HepG2 (cell line): ENCODE data around the gene RPTN.

Source experiments
- CHD4 ChIP-seq: fragments of 200-600 bp; sonication (generic); IDR thresholded peaks from 2 replicates; pipeline ENCODE4 v1.7.0; 2017; ENCODE audit warnings: mild to moderate bottlenecking, low read length, borderline replicate concordance
- FOXM1 ChIP-seq: sonication (generic); formaldehyde crosslinking; IDR thresholded peaks from 2 replicates; pipeline ENCODE4 v1.5.0; 2020; ENCODE audit warnings: missing genetic modification reagents
- HNRNPK ChIP-seq: fragments of 200-400 bp; formaldehyde crosslinking; IDR thresholded peaks from 2 replicates; pipeline ENCODE4 v1.6.1; 2018; ENCODE audit warnings: low read length, low read depth, moderate library complexity, mild to moderate bottlenecking; ENCODE audit not compliant: poor library complexity, severe bottlenecking
- KLF16 ChIP-seq, 2 experiments: sonication (generic) in 1 of 2; formaldehyde crosslinking in 1 of 2; IDR thresholded peaks; 2 replicates each; pipeline versions ENCODE4 v1.6.1 to v1.8.0; 2016 to 2023; ENCODE audit warnings: missing genetic modification reagents in 2 of 2, missing compliant biosample characterization in 1 of 2
- POLR2AphosphoS5 ChIP-seq: IDR thresholded peaks from 2 replicates; pipeline ENCODE4 v1.6.1; 2012; ENCODE audit warnings: low read depth, low read length
- RFXAP ChIP-seq: sonication (generic); formaldehyde crosslinking; IDR thresholded peaks from 2 replicates; pipeline ENCODE4 v1.4.0; 2020; ENCODE audit warnings: missing genetic modification reagents, borderline replicate concordance
- SOX6 ChIP-seq, 2 experiments: fragments of 450-650 bp in 1 of 2; sonication (generic) in 1 of 2; formaldehyde crosslinking in 1 of 2; IDR thresholded peaks; 2 replicates each; pipeline versions ENCODE4 v1.4.0 to v1.6.1; 2017 to 2020; ENCODE audit warnings: antibody characterized with exemption in 1 of 2, mild to moderate bottlenecking in 1 of 2, missing genetic modification reagents in 1 of 2
- ZBTB26 ChIP-seq: IDR thresholded peaks from 2 replicates; pipeline ENCODE4 v1.6.1; 2016; ENCODE audit warnings: missing compliant biosample characterization, missing genetic modification reagents, borderline replicate concordance
- ZNF574 ChIP-seq: sonication (generic); formaldehyde crosslinking; IDR thresholded peaks from 2 replicates; pipeline ENCODE4 v1.4.0; 2020; ENCODE audit warnings: missing genetic modification reagents

- TF ChIP-seq KLF16 (CRISPR knock-in tag; IDR thresholded peaks at IDR 0.05) (no peak), FOXM1 (no peak), CHD4 (no peak), ZNF574 (no peak), ZBTB26 (CRISPR knock-in tag) (no peak), SOX6 (IDR thresholded peaks at IDR 0.05) (no peak), SOX6 (CRISPR knock-in tag; IDR thresholded peaks at IDR 0.05) (no peak), RFXAP (CRISPR knock-in tag) (no peak), POLR2AphosphoS5 (no peak), HNRNPK (no peak)
Measured at GRCh38 chr1:152112101-152112884, 46.7 kb downstream of the RPTN start.
